ENCODE measurements around the gene S100A6. TPM values are rescaled to one million over a fixed set of nuclear protein-coding genes. Genes with fewer than 3 reads are reported as not detected.

Gene S100A6
- total and polyA plus RNA-seq, 2 donors (not counting 1 experiment from before 2014, with no cell fraction given), result 110 to 213 TPM

- no peaks in the 10 kb centered on the region for H3K36me3 ChIP-seq (replicated peaks in 1 of 2; ENCODE audit: control extremely low read depth in 1 of 2, control insufficient read depth in 1 of 2, extremely low read depth in 1 of 2, insufficient read depth in 2 of 2, low read length in 1 of 2)
- peak overlapping the region; percentile 49 to 63 for H3K27ac ChIP-seq (ENCODE audit: low read length in 2 of 2)
- ATAC-seq (ENCODE audit: low read depth) (peak; percentile 80), DNase-seq (peak; percentile 50)
- Mint-ChIP-seq H3K9me3 (ENCODE audit: insufficient read depth) (no peaks in the 10 kb centered on the region), H3K27me3 (peaks cover 7% of the 10 kb centered on the region), H3K4me1 (peaks cover 30% of the 10 kb centered on the region), H3K27ac (peak overlapping the region; percentile 85), H3K4me3 (peak overlapping the region; percentile 55)
- no peaks in the 10 kb centered on the region for H4K20me1 ChIP-seq (ENCODE audit: control insufficient read depth, insufficient read depth, low read length, poor library complexity, severe bottlenecking)
- peak overlapping the region; percentile 72 for H2AFZ ChIP-seq (ENCODE audit: insufficient read depth, low read depth, low read length, poor library complexity, severe bottlenecking)
- no peaks in the 10 kb centered on the region for H3K9me3 ChIP-seq (ENCODE audit: control extremely low read depth in 1 of 3, control insufficient read depth in 2 of 3, insufficient read depth in 1 of 3, low read length in 2 of 3)
- peaks cover 0 to 2% (median 0%) of the 10 kb centered on the region in 4 experiments for H3K27me3 ChIP-seq (replicated peaks in 1 of 4; ENCODE audit: control extremely low read depth in 1 of 4, control insufficient read depth in 3 of 4, insufficient read depth in 4 of 4, low read length in 3 of 4)
- H3K4me1 ChIP-seq (ENCODE audit: control insufficient read depth in 2 of 2, insufficient read depth in 2 of 2, low read length in 2 of 2), result peaks cover 12 to 28% of the 10 kb centered on the region in 2 donors
- 49% methylated on average over 14 of the region's 16 CpGs for WGBS (ENCODE audit: insufficient coverage)
- peak overlapping the region; percentile 58 for H3K4me2 ChIP-seq (replicated peaks; ENCODE audit: low read depth, low read length, poor library complexity, severe bottlenecking)
- CTCF ChIA-PET, result interaction anchor here (0.6 to 2.8 kb wide), 10 partner anchors 16 to 419 kb away, joined by 3 to 36 read pairs (median 5); partner anchors contain the start of genes DENND4B, RAB13, S100A4 and S100A5
- POLR2A ChIA-PET, result interaction anchor here (0.6 to 1.9 kb wide), 8 partner anchors 12 to 67 kb away, joined by 3 to 8 read pairs (median 4); partner anchors contain the start of genes CHTOP, S100A5 and S100A6
- H3K9ac ChIP-seq (ENCODE audit: low read length), result peak overlapping the region; percentile 29
- H3K4me3 ChIP-seq (ENCODE audit: control extremely low read depth in 1 of 5, extremely low read depth in 1 of 5, insufficient read depth in 1 of 5, low read depth in 2 of 5, low read length in 4 of 5), result no peak overlapping the region
- no peaks in the 10 kb centered on the region for H3K79me2 ChIP-seq (ENCODE audit: control insufficient read depth, insufficient read depth, low read length)
- intact Hi-C loops (cut with micrococcal nuclease), result no loop called here
- TF ChIP-seq, protein P1, sequence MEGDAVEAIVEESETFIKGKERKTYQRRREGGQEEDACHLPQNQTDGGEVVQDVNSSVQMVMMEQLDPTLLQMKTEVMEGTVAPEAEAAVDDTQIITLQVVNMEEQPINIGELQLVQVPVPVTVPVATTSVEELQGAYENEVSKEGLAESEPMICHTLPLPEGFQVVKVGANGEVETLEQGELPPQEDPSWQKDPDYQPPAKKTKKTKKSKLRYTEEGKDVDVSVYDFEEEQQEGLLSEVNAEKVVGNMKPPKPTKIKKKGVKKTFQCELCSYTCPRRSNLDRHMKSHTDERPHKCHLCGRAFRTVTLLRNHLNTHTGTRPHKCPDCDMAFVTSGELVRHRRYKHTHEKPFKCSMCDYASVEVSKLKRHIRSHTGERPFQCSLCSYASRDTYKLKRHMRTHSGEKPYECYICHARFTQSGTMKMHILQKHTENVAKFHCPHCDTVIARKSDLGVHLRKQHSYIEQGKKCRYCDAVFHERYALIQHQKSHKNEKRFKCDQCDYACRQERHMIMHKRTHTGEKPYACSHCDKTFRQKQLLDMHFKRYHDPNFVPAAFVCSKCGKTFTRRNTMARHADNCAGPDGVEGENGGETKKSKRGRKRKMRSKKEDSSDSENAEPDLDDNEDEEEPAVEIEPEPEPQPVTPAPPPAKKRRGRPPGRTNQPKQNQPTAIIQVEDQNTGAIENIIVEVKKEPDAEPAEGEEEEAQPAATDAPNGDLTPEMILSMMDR (IDR thresholded peaks at IDR 0.05), result no peak
- no peak for TF ChIP-seq EZH2 (IDR thresholded peaks at IDR 0.05; ENCODE audit: borderline replicate concordance, insufficient read depth, low read depth, low read length, poor library complexity, severe bottlenecking)
These were observed 30.9 kb upstream of the S100A6 start for GRCh38 chr1:153566414-153567371.
